Neural cell (in vitro differentiated cells): ENCODE measurements around the gene SBK3. TPM values are rescaled to one million over a fixed set of nuclear protein-coding genes. Genes with fewer than 3 reads are reported as not detected.

ENCODE experiments used
- H2AFZ ChIP-seq: fragments of 200-600, 300-800 bp; sonication (generic), shearing (Covaris generic); 2 replicates; pipeline ENCODE4 v1.6.0; 2014; ENCODE audit warnings: low read depth, mild to moderate bottlenecking, antibody characterized with exemption, low read length, moderate library complexity
- H3F3A ChIP-seq: fragments of 200-600 bp; shearing (Covaris generic); 2 replicates; pipeline ENCODE4 v1.6.1; 2016; ENCODE audit warnings: mild to moderate bottlenecking, moderate library complexity, mixed read lengths, antibody characterized with exemption, low read length; ENCODE audit not compliant: insufficient read depth, poor library complexity, severe bottlenecking
- H3K27ac ChIP-seq: fragments of 200-600, 300-800 bp; sonication (generic), shearing (Covaris generic); 2 replicates; pipeline ENCODE4 v1.5.1; 2014; ENCODE audit warnings: mild to moderate bottlenecking, low read length, moderate library complexity
- H3K27me3 ChIP-seq: fragments of 300-800, 200-600 bp; sonication (generic), shearing (Covaris generic); 2 replicates; pipeline ENCODE4 v1.6.0; 2014; ENCODE audit warnings: mild to moderate bottlenecking, low read depth, low read length, moderate library complexity; ENCODE audit not compliant: insufficient read depth
- H3K36me3 ChIP-seq: fragments of 300-800, 200-600 bp; sonication (generic), shearing (Covaris generic); 2 replicates; pipeline ENCODE4 v1.5.1; 2014; ENCODE audit warnings: mild to moderate bottlenecking, antibody characterized with exemption, low read length, moderate library complexity; ENCODE audit not compliant: insufficient read depth
- H3K4me2 ChIP-seq: fragments of 300-800, 200-600 bp; sonication (generic), shearing (Covaris generic); 2 replicates; pipeline ENCODE4 v1.6.0; 2014; ENCODE audit warnings: mild to moderate bottlenecking, low read length
- H3K4me3 ChIP-seq: fragments of 300-800, 200-600 bp; sonication (generic), shearing (Covaris generic); 2 replicates; pipeline ENCODE4 v1.5.1; 2014; ENCODE audit warnings: mild to moderate bottlenecking, low read length, moderate library complexity
- H3K79me2 ChIP-seq: fragments of 200-600 bp; shearing (Covaris generic); replicated peaks from 2 replicates; pipeline ENCODE4 v1.6.0; 2014; ENCODE audit warnings: mild to moderate bottlenecking, low read length, moderate library complexity; ENCODE audit not compliant: insufficient read depth
- H3K9ac ChIP-seq: fragments of 300-800, 200-600 bp; sonication (generic), shearing (Covaris generic); 2 replicates; pipeline ENCODE4 v1.6.1; 2016; ENCODE audit warnings: mild to moderate bottlenecking, low read length, mixed read lengths
- H3K9me2 ChIP-seq: fragments of 200-600 bp; shearing (Covaris generic); 2 replicates; pipeline ENCODE4 v1.6.1; 2016; ENCODE audit warnings: mild to moderate bottlenecking, low read length, mixed read lengths; ENCODE audit not compliant: insufficient read depth
- H3K9me3 ChIP-seq: fragments of 200-600, 300-800 bp; sonication (generic), shearing (Covaris generic); 2 replicates; pipeline ENCODE4 v1.6.1; 2016; ENCODE audit warnings: mild to moderate bottlenecking, mixed run types, low read length, moderate library complexity, mixed read lengths
- H4K20me1 ChIP-seq: fragments of 200-600 bp; shearing (Covaris generic); 2 replicates; pipeline ENCODE4 v1.6.1; 2016; ENCODE audit warnings: mild to moderate bottlenecking, mixed run types; ENCODE audit not compliant: insufficient read depth
- CTCF ChIP-seq: fragments of 450-650 bp; IDR thresholded peaks from 2 replicates; pipeline ENCODE4 v1.5.1; 2014; ENCODE audit warnings: antibody characterized with exemption, mild to moderate bottlenecking, moderate library complexity; ENCODE audit not compliant: poor library complexity, severe bottlenecking
- EP300 ChIP-seq: fragments of 450-650 bp; conservative IDR thresholded peaks from 2 replicates; pipeline ENCODE4 v1.6.1; 2014; ENCODE audit warnings: antibody characterized with exemption, mild to moderate bottlenecking, moderate library complexity; ENCODE audit not compliant: poor library complexity, severe bottlenecking
- EZH2 ChIP-seq: fragments of 200-600, 300-800 bp; shearing (Covaris generic), sonication (generic); IDR thresholded peaks from 2 replicates; pipeline ENCODE4 v1.6.1; 2014; ENCODE audit warnings: antibody characterized with exemption, low read length, borderline replicate concordance, mild to moderate bottlenecking; ENCODE audit not compliant: insufficient read depth, poor library complexity, severe bottlenecking
- MXI1 ChIP-seq: fragments of 450-650 bp; conservative IDR thresholded peaks from 2 replicates; pipeline ENCODE4 v1.6.1; 2014; ENCODE audit warnings: antibody characterized with exemption, mild to moderate bottlenecking; ENCODE audit not compliant: poor library complexity, severe bottlenecking
- POLR2AphosphoS5 ChIP-seq: IDR thresholded peaks from 2 replicates; pipeline ENCODE4 v1.6.1; 2012
- RAD21 ChIP-seq: fragments of 450-650 bp; conservative IDR thresholded peaks from 2 replicates; pipeline ENCODE4 v1.6.1; 2014; ENCODE audit warnings: antibody characterized with exemption, mild to moderate bottlenecking, moderate library complexity
- REST ChIP-seq: IDR thresholded peaks from 2 replicates; pipeline ENCODE4 v1.6.1; 2012; ENCODE audit warnings: borderline replicate concordance
- SMC3 ChIP-seq: fragments of 450-650 bp; conservative IDR thresholded peaks from 2 replicates; pipeline ENCODE4 v1.6.1; 2014; ENCODE audit warnings: antibody characterized with exemption, mild to moderate bottlenecking, moderate library complexity; ENCODE audit not compliant: poor library complexity
- TAF1 ChIP-seq: IDR thresholded peaks from 2 replicates; pipeline ENCODE4 v1.6.1; 2012; ENCODE audit warnings: low read depth
- polyA plus RNA-seq: library from polyadenylated mRNA; depleted of rRNA; stranded (reverse); fragments of >200 nt; gene quantifications from 2 replicates; pipeline ENCODE4 v1.2.3, GENCODE V29; 2014

SBK3 gene
- polyA plus RNA-seq, 1 donor from 2014 or later, result not detected

- H3K4me2 ChIP-seq, result no peak overlapping the region
- H3K36me3 ChIP-seq, result no peaks in the 10 kb centered on the region
- no peak overlapping the region for H3K27ac ChIP-seq
- H3K27me3 ChIP-seq, result no peaks in the 10 kb centered on the region
- H3K9me2 ChIP-seq, result no peaks in the 10 kb centered on the region
- no peaks in the 10 kb centered on the region for H3F3A ChIP-seq
- H4K20me1 ChIP-seq, result no peaks in the 10 kb centered on the region
- H2AFZ ChIP-seq, result no peak overlapping the region
- no peak overlapping the region for H3K4me3 ChIP-seq
- H3K79me2 ChIP-seq, result no peaks in the 10 kb centered on the region
- no peak overlapping the region for H3K9ac ChIP-seq
- TF ChIP-seq MXI1, result no peak
- no peak for TF ChIP-seq SMC3
- TF ChIP-seq CTCF, result no peak
- no peak for TF ChIP-seq TAF1
- TF ChIP-seq REST, result no peak
- no peak for TF ChIP-seq POLR2AphosphoS5
- TF ChIP-seq EP300, result no peak
- TF ChIP-seq RAD21, result no peak
- no peak for TF ChIP-seq EZH2
- H3K9me3 ChIP-seq, result no peaks in the 10 kb centered on the region
Measured at GRCh38 chr19:55539090-55539984, 6.0 kb downstream of the SBK3 start.

GRCh38 chr19:55538132-55538531 is 7.2 kb downstream of the SBK3 start:
- Histone ChIP-seq H3F3A (no peaks in the 10 kb centered on the region), H3K9me3 (no peaks in the 10 kb centered on the region), H2AFZ (no peak overlapping the region), H3K9ac (no peak overlapping the region), H3K79me2 (no peaks in the 10 kb centered on the region), H3K27ac (no peak overlapping the region), H3K27me3 (no peaks in the 10 kb centered on the region), H4K20me1 (no peaks in the 10 kb centered on the region), H3K36me3 (no peaks in the 10 kb centered on the region), H3K4me3 (no peak overlapping the region), H3K4me2 (no peak overlapping the region), H3K9me2 (no peaks in the 10 kb centered on the region)
- TF ChIP-seq CTCF, result no peak
- no peak for TF ChIP-seq POLR2AphosphoS5
- no peak for TF ChIP-seq SMC3
- TF ChIP-seq RAD21, result no peak
- no peak for TF ChIP-seq REST
- TF ChIP-seq MXI1, result no peak
- no peak for TF ChIP-seq TAF1
- TF ChIP-seq EP300, result no peak
